ENCODE data around the gene PHKA1. TPM values are rescaled to one million over a fixed set of nuclear protein-coding genes. Genes with fewer than 3 reads are reported as not detected.

The PHKA1 gene
- total and polyA plus RNA-seq, 2 experiments from 2014 or later: 2.6 to 6.8 TPM

Small RNA genes lying within 50 kb of the gene (small RNA-seq; reads per million reads assigned to genes)
- gene BX295541.1 (ENCODE audit: low replicate concordance) (not detected), gene RF00012 (ENCODE audit: low replicate concordance) (not detected), gene RNU1-112P (ENCODE audit: low replicate concordance) (not detected)

Other genes with a start within 250 kb of the PHKA1 start
- 18.8 and 28.7 TPM in 2 replicates for gene HDAC8, start 141.5 kb downstream of the PHKA1 start, total RNA-seq (2014; rRNA removed; shearing (Covaris generic))
- gene HDAC8, start 141.5 kb downstream of the PHKA1 start, polyA plus RNA-seq (2016; fragmentation: Nextera tagmentation; extraction: Ambion mirVana): 20.6 and 21.6 TPM in 2 replicates
- not detected in 2 replicates for gene DMRTC1B, start 62.6 kb upstream of the PHKA1 start, total RNA-seq (2014; rRNA removed; shearing (Covaris generic))
- not detected in 2 replicates for gene DMRTC1B, start 62.6 kb upstream of the PHKA1 start, polyA plus RNA-seq (2016; fragmentation: Nextera tagmentation; extraction: Ambion mirVana)
- gene FAM236B, start 68.4 kb upstream of the PHKA1 start, total RNA-seq (2014; rRNA removed; shearing (Covaris generic)): not detected in 2 replicates
- gene FAM236B, start 68.4 kb upstream of the PHKA1 start, polyA plus RNA-seq (2016; fragmentation: Nextera tagmentation; extraction: Ambion mirVana): not detected in 2 replicates
- not detected in 2 replicates for gene FAM236D, start 93.9 kb upstream of the PHKA1 start, total RNA-seq (2014; rRNA removed; shearing (Covaris generic))
- not detected in 2 replicates for gene FAM236D, start 93.9 kb upstream of the PHKA1 start, polyA plus RNA-seq (2016; fragmentation: Nextera tagmentation; extraction: Ambion mirVana)
- gene FAM236C, start 198.3 kb upstream of the PHKA1 start, total RNA-seq (2014; rRNA removed; shearing (Covaris generic)): not detected in 2 replicates
- gene FAM236C, start 198.3 kb upstream of the PHKA1 start, polyA plus RNA-seq (2016; fragmentation: Nextera tagmentation; extraction: Ambion mirVana): not detected in 2 replicates
- gene FAM236A, start 223.9 kb upstream of the PHKA1 start, total RNA-seq (2014; rRNA removed; shearing (Covaris generic)): not detected in 2 replicates
- gene FAM236A, start 223.9 kb upstream of the PHKA1 start, polyA plus RNA-seq (2016; fragmentation: Nextera tagmentation; extraction: Ambion mirVana): not detected in 2 replicates
- not detected in 2 replicates for gene DMRTC1, start 229.5 kb upstream of the PHKA1 start, total RNA-seq (2014; rRNA removed; shearing (Covaris generic))
- not detected in 2 replicates for gene DMRTC1, start 229.5 kb upstream of the PHKA1 start, polyA plus RNA-seq (2016; fragmentation: Nextera tagmentation; extraction: Ambion mirVana)

Measured in GM23338 (cell line).